Endothelial cell of umbilical vein (primary cell): ENCODE measurements around the gene MED12L. TPM values are rescaled to one million over a fixed set of nuclear protein-coding genes. Genes with fewer than 3 reads are reported as not detected.

Experiments
- BruUV-seq: library from RNA; stranded (reverse); fragments of 400-500 nt; replicated peaks from 2 replicates; lab custom pipeline; 2021; lab: Mats Ljungman, UMichigan
- CTCF ChIA-PET: fragments of 300-600, 350-600 bp; sonication (Branson Sonifier 250); formaldehyde crosslinking; loops from one replicate; lab custom pipeline; 2021; ENCODE audit warnings: antibody characterized with exemption, inconsistent platforms; lab: Charles Lee
- POLR2A ChIA-PET: fragments of 300-600, 350-600 bp; sonication (Branson Sonifier 250); formaldehyde crosslinking; loops from one replicate; lab custom pipeline; 2021; ENCODE audit warnings: antibody characterized with exemption, inconsistent platforms; lab: Charles Lee
- DNase-seq: peaks from one replicate; pipeline ENCODE4 v3.0.0-alpha.2; 2011; ENCODE audit warnings: low read depth, low spot score
- FAIRE-seq: peaks from 2 replicates; lab custom pipeline; 2011; peaks lifted over from hg19 to GRCh38; lab: Jason Lieb, UNC
- H2AFZ ChIP-seq: 2 replicates; pipeline ENCODE4 v1.6.0; 2012; ENCODE audit warnings: low read depth, low read length, control low read depth, inconsistent platforms
- H3K27ac ChIP-seq: 2 replicates; pipeline ENCODE4 v1.5.1; 2011; ENCODE audit warnings: low read depth, mild to moderate bottlenecking, control low read depth, low read length, moderate library complexity; ENCODE audit not compliant: insufficient read depth
- H3K27me3 ChIP-seq, 2 experiments: 2 replicates each; pipeline versions ENCODE4 v1.6.0 to v1.6.1; 2011; ENCODE audit warnings: low read length in 2 of 2, mixed read lengths in 1 of 2; ENCODE audit not compliant: control insufficient read depth in 2 of 2, insufficient read depth in 2 of 2
- H3K36me3 ChIP-seq, 2 experiments: 2 replicates in 1 of 2; 3 replicates in 1 of 2; pipeline ENCODE4 v1.5.1; 2011; ENCODE audit warnings: low read length in 2 of 2, mild to moderate bottlenecking in 1 of 2, moderate library complexity in 1 of 2; ENCODE audit not compliant: control insufficient read depth in 2 of 2, insufficient read depth in 2 of 2; ENCODE audit errors: extremely low read depth in 1 of 2
- H3K4me1 ChIP-seq: 3 replicates; pipeline ENCODE4 v1.5.1; 2011; ENCODE audit warnings: mild to moderate bottlenecking, low read length; ENCODE audit not compliant: control insufficient read depth, insufficient read depth; ENCODE audit errors: extremely low read depth
- H3K4me2 ChIP-seq: 2 replicates; pipeline ENCODE4 v1.6.1; 2011; ENCODE audit warnings: low read length, control low read depth, mixed read lengths; ENCODE audit not compliant: insufficient read depth
- H3K4me3 ChIP-seq, 3 experiments: fragments of 200-600 bp in 1 of 3; sonication (generic), shearing (Covaris generic) in 1 of 3; replicated peaks in 1 of 3; 2 replicates each; pipeline ENCODE4 v1.5.1; 2011 to 2016; ENCODE audit warnings: control low read depth in 3 of 3, low read length in 3 of 3, mild to moderate bottlenecking in 2 of 3, inconsistent platforms in 1 of 3, low read depth in 1 of 3, moderate library complexity in 1 of 3; ENCODE audit not compliant: insufficient read depth in 1 of 3
- H3K79me2 ChIP-seq: 2 replicates; pipeline ENCODE4 v1.6.0; 2012; ENCODE audit warnings: low read length, inconsistent platforms; ENCODE audit not compliant: control insufficient read depth, insufficient read depth
- H3K9ac ChIP-seq: replicated peaks from 2 replicates; pipeline ENCODE3; 2011; ENCODE audit warnings: low read length, control low read depth; ENCODE audit not compliant: insufficient read depth; ENCODE audit errors: extremely low read depth
- H3K9me1 ChIP-seq: replicated peaks from 3 replicates; pipeline ENCODE4 v1.6.0; 2011; ENCODE audit warnings: mild to moderate bottlenecking, low read length; ENCODE audit not compliant: control insufficient read depth, insufficient read depth; ENCODE audit errors: extremely low read depth
- H3K9me3 ChIP-seq: replicated peaks from 2 replicates; pipeline ENCODE4 v1.5.1; 2012; ENCODE audit warnings: low read length, inconsistent platforms; ENCODE audit not compliant: control insufficient read depth, insufficient read depth
- H4K20me1 ChIP-seq: replicated peaks from 2 replicates; pipeline ENCODE3; 2011; ENCODE audit warnings: mild to moderate bottlenecking, low read length; ENCODE audit not compliant: control insufficient read depth, insufficient read depth; ENCODE audit errors: extremely low read depth
- EZH2 ChIP-seq: IDR thresholded peaks from 2 replicates; pipeline ENCODE4 v1.6.1; 2012; ENCODE audit warnings: borderline replicate concordance, low read depth, mild to moderate bottlenecking, moderate library complexity, low read length, inconsistent platforms; ENCODE audit not compliant: severe bottlenecking
- FOS ChIP-seq: IDR thresholded peaks from 2 replicates; pipeline ENCODE4 v1.6.1; 2011; ENCODE audit warnings: mild to moderate bottlenecking, low read length, moderate library complexity, borderline replicate concordance; ENCODE audit not compliant: insufficient read depth
- GATA2 ChIP-seq: IDR thresholded peaks from 2 replicates; pipeline ENCODE4 v1.7.0; 2011; ENCODE audit warnings: low read depth, mild to moderate bottlenecking, moderate library complexity, mixed read lengths, low read length; ENCODE audit not compliant: insufficient read length, insufficient read depth
- JUN ChIP-seq: IDR thresholded peaks from 2 replicates; pipeline ENCODE4 v1.6.1; 2011; ENCODE audit warnings: borderline replicate concordance, low read depth; ENCODE audit not compliant: insufficient read length, insufficient read depth
- MAX ChIP-seq: IDR thresholded peaks from 2 replicates; pipeline ENCODE4 v1.6.1; 2011; ENCODE audit not compliant: insufficient read depth, insufficient read length
- MYC ChIP-seq: IDR thresholded peaks from one replicate; pipeline ENCODE4 v1.6.1; 2011; ENCODE audit warnings: mild to moderate bottlenecking, low read depth, low read length
- POLR2A ChIP-seq: IDR thresholded peaks from 2 replicates; pipeline ENCODE4 v1.6.1; 2012; ENCODE audit warnings: low read depth, mild to moderate bottlenecking, control low read depth, low read length
- POLR2AphosphoS5 ChIP-seq: IDR thresholded peaks from 2 replicates; pipeline ENCODE4 v1.6.1; 2012; ENCODE audit warnings: low read depth, mild to moderate bottlenecking, control low read depth, low read length, moderate library complexity; ENCODE audit not compliant: insufficient read depth
- dilution Hi-C: fragments of 300-500 bp; cut with MboI; formaldehyde crosslinking; loops from one replicate; pipeline ENCODE4 v1.15.0; 2019; ENCODE audit warnings: low sequenced_read_pairs; ENCODE audit not compliant: extremely low pct_ligation_motif_present
- intact Hi-C: fragments of 100-400 bp; cut with micrococcal nuclease; formaldehyde crosslinking; loops from one replicate; pipeline ENCODE4 v1.10.0; 2022
- polyA plus RNA-seq, 4 experiments: library from polyadenylated mRNA; depleted of rRNA in 3 of 4; stranded (reverse) in 3 of 4; unstranded in 1 of 4; fragments of >200 nt; gene quantifications; 2 replicates each; pipeline versions ENCODE4 v1.2.1 to v1.2.3, GENCODE V29; 2011 to 2012; ENCODE audit warnings: missing spikeins in 1 of 4
- total RNA-seq: library from RNA; stranded (reverse); gene quantifications from 2 replicates; pipeline ENCODE4 v1.2.3, GENCODE V29; 2021
- TF ChIP-seq, protein P1 (sequence below), 2 donors: IDR thresholded peaks; 1 replicate in 1 of 2; 2 replicates in 1 of 2; pipeline ENCODE4 v1.5.1; 2011; ENCODE audit warnings: low read length in 2 of 2, mild to moderate bottlenecking in 2 of 2, moderate library complexity in 2 of 2, control low read depth in 1 of 2, inconsistent platforms in 1 of 2, low read depth in 1 of 2; ENCODE audit not compliant: insufficient read depth in 1 of 2; ENCODE audit errors: extremely low read depth in 1 of 2

The MED12L gene
- total and polyA plus RNA-seq, 2 donors (not counting 3 experiments of a cell fraction or from before 2014, with no cell fraction given) = 0.03 to 0.27 TPM

GRCh38 chr3:151156618-151157216, 71.3 kb downstream of the MED12L start:
- CTCF ChIA-PET = interaction anchor here (0.7 to 1.7 kb wide), 15 partner anchors 10 to 129 kb away, joined by 3 to 14 read pairs (median 3); partner anchors contain the start of gene P2RY14
- no peaks in the 10 kb centered on the region for H3K36me3 ChIP-seq
- no TSS peak for BruUV-seq
- no peak for TF ChIP-seq JUN
- TF ChIP-seq, protein P1, sequence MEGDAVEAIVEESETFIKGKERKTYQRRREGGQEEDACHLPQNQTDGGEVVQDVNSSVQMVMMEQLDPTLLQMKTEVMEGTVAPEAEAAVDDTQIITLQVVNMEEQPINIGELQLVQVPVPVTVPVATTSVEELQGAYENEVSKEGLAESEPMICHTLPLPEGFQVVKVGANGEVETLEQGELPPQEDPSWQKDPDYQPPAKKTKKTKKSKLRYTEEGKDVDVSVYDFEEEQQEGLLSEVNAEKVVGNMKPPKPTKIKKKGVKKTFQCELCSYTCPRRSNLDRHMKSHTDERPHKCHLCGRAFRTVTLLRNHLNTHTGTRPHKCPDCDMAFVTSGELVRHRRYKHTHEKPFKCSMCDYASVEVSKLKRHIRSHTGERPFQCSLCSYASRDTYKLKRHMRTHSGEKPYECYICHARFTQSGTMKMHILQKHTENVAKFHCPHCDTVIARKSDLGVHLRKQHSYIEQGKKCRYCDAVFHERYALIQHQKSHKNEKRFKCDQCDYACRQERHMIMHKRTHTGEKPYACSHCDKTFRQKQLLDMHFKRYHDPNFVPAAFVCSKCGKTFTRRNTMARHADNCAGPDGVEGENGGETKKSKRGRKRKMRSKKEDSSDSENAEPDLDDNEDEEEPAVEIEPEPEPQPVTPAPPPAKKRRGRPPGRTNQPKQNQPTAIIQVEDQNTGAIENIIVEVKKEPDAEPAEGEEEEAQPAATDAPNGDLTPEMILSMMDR (IDR thresholded peaks at IDR 0.05; ENCODE audit: extremely low read depth in 1 of 2, insufficient read depth in 1 of 2, low read depth in 1 of 2, low read length in 2 of 2) = peak; percentile 36 to 50
- no peaks in the 10 kb centered on the region for H4K20me1 ChIP-seq
- intact Hi-C loops (no loop called here), dilution Hi-C loops (no loop called here)
- no peak overlapping the region for H2AFZ ChIP-seq
- no peaks in the 10 kb centered on the region for H3K79me2 ChIP-seq
- FAIRE-seq = peak; percentile 74
- H3K27ac ChIP-seq = no peak overlapping the region
- peak; percentile 59 for DNase-seq
- H3K9ac ChIP-seq = no peak overlapping the region
- no peak overlapping the region for H3K4me2 ChIP-seq
- no peak overlapping the region for H3K4me3 ChIP-seq
- no peaks in the 10 kb centered on the region for H3K9me1 ChIP-seq
- no peaks in the 10 kb centered on the region for H3K9me3 ChIP-seq
- POLR2A ChIA-PET = no interaction called here
- peaks cover 3 to 8% of the 10 kb centered on the region in 2 experiments for H3K27me3 ChIP-seq
- no peaks in the 10 kb centered on the region for H3K4me1 ChIP-seq

DNA sequence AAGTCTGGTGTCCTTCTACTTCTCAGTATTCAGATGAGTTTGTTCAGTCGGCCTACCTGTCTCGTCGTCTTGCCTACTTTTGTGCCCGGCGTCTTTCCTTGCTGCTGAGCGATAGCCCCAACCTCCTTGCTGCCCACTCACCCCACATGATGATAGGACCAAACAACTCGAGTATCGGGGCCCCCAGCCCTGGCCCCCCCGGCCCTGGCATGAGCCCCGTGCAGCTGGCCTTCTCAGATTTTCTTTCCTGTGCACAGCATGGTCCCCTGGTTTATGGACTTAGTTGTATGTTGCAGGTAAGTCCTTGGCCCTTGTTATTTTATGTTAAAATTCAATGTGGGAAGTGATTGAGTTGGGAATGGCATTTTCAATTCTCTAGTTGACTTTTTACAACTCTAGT, 74.3 kb downstream of the MED12L start:
- no peak for TF ChIP-seq GATA2
- TF ChIP-seq FOS = no peak
- TF ChIP-seq EZH2 = no peak
- no peak for TF ChIP-seq MYC
- TF ChIP-seq, protein P1 (IDR thresholded peaks at IDR 0.05; ENCODE audit: extremely low read depth in 1 of 2, insufficient read depth in 1 of 2, low read depth in 1 of 2, low read length in 2 of 2) = no peak
- TF ChIP-seq POLR2AphosphoS5 = no peak
- no peak for TF ChIP-seq POLR2A
- TF ChIP-seq JUN = no peak
- no peak for TF ChIP-seq MAX
- CTCF ChIA-PET = interaction anchor here (0.6 to 2.0 kb wide), 3 partner anchors 9 to 121 kb away, joined by 3 to 6 read pairs (median 3); no protein-coding TSS in a partner anchor
- Histone ChIP-seq H3K79me2 (no peaks in the 10 kb centered on the region), H3K4me1 (no peaks in the 10 kb centered on the region), H3K4me2 (no peak overlapping the region), H3K27ac (no peak overlapping the region), H3K9me1 (no peaks in the 10 kb centered on the region), H3K9ac (no peak overlapping the region), H2AFZ (no peak overlapping the region), H4K20me1 (no peaks in the 10 kb centered on the region), H3K9me3 (no peaks in the 10 kb centered on the region), H3K4me3 (no peak overlapping the region), H3K36me3 (no peaks in the 10 kb centered on the region), H3K27me3 (peaks cover 3 to 8% of the 10 kb centered on the region in 2 experiments)
- no peak for FAIRE-seq
- BruUV-seq = no TSS peak
- DNase-seq = no peak
- POLR2A ChIA-PET = interaction anchor here (0.7 kb wide), 1 partner anchor 460 kb away, joined by 3 read pairs; no protein-coding TSS in a partner anchor
- intact Hi-C loops = no loop called here
- dilution Hi-C loops = no loop called here
